ENCODE results near the gene ALDOA.

ALDOA gene

DNA sequence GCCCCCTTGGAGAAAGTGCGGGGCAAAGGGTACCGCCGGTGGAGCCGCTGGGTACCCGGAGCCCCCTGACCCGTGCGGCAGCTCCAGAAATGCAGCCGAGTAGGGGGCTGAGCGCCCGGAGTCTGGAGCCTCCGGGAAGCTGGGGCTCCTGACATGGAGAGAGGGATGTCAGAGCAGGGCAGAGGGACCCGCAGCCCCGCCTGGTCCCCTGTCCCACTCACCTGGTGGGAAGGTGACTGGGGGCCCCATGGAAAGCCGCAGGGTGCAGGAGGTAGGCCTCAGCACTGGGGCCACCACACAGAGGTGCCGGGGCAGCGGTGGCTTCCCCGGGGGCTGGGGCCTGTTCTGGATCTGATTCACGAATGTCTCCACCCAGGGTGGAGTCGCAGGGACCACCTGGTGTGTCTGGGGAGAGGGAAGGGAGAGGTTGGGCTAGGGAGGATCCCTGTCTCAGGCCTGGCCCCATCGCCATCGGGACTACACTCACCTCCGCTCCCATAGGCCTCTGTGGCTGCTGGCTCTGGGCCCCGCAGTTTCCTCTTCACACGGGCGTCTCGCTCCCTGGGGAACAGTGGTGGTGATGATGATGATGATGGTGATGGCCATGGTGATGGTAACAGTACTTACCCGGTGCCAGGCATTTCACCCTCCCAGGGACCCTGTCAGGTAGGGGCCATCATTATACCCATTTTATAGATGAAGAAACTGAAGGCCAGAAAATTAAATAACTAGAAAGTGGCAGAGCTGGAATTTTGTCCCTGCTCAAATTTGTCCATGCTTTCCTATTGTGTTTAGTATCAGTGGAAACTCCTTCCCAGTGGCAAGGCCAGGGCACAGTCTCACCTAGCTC lies 21.0 kb downstream of the ALDOA start:
- TF ChIP-seq, protein P1, sequence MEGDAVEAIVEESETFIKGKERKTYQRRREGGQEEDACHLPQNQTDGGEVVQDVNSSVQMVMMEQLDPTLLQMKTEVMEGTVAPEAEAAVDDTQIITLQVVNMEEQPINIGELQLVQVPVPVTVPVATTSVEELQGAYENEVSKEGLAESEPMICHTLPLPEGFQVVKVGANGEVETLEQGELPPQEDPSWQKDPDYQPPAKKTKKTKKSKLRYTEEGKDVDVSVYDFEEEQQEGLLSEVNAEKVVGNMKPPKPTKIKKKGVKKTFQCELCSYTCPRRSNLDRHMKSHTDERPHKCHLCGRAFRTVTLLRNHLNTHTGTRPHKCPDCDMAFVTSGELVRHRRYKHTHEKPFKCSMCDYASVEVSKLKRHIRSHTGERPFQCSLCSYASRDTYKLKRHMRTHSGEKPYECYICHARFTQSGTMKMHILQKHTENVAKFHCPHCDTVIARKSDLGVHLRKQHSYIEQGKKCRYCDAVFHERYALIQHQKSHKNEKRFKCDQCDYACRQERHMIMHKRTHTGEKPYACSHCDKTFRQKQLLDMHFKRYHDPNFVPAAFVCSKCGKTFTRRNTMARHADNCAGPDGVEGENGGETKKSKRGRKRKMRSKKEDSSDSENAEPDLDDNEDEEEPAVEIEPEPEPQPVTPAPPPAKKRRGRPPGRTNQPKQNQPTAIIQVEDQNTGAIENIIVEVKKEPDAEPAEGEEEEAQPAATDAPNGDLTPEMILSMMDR (IDR thresholded peaks at IDR 0.05; ENCODE audit: low read depth, low read length), result no peak
- no peak overlapping the region for H3K4me3 ChIP-seq (ENCODE audit: low read depth, low read length)

DNA sequence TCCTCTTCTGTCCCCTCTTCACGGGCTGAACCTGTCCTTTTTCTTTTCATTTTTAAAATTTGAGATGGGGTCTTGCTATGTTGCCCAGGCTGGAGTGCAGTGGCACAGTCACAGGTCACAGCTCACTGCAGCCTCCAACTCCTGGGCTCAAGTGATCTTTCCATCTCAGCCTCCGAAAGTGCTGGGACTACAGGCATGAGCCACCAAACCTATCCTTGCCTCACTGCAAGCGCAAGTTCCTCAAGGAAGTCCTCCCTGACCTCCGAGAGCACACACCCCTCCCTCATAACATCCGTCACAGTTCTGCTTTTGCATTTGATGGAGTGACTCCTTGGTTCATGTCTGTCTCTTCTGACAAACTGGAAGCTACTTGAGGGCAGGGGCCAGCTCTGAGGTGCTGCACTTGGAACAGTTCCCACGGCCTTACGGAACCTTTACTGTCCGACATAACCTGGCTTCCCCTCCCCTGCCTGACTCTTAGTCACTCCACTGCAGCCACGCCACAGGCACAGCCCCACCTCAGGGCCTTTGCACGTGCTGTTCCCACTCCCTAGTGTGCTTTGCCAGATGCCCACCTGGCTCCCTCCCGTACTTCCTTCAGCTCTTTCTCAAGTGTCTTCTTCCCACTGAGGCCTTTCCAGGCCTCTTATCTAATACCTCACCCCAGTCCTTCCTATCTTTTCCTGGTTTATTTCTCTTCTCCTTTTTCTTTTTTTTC lies 21.8 kb downstream of the ALDOA start:
- TF ChIP-seq, protein P1 (IDR thresholded peaks at IDR 0.05; ENCODE audit: low read depth, low read length), result no peak
- H3K4me3 ChIP-seq (ENCODE audit: low read depth, low read length), result no peak overlapping the region

DNA sequence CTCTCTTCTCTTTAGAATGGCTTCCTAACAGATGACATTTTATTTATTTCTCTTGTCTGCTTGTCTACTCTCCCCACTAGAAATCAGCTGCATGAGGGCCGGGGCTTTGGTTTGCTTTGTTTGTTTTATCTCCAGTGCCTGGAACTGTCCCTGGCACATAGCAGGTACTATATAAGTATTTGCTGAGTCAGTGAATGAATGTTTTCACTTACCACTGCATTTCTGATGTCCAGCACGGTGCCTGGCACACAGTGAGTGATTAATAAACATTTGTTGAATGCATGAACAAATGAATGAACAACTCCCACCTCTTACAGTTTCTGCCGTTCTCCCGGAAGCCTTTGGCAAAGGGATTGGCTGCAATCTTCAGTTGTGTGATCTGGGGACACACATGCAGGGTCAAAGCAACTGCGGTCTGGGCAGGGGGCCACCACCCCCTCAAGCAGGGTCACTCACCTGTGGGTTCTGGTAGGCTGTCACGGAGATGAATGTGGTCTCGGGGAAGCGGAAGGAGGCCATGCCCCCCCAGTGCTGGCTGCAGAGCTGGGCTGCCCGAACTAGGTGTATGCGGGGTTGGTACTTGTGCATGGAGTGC lies 22.8 kb downstream of the ALDOA start:
- no peak overlapping the region for H3K4me3 ChIP-seq (ENCODE audit: low read depth, low read length)
- TF ChIP-seq, protein P1 (IDR thresholded peaks at IDR 0.05; ENCODE audit: low read depth, low read length), result no peak

DNA sequence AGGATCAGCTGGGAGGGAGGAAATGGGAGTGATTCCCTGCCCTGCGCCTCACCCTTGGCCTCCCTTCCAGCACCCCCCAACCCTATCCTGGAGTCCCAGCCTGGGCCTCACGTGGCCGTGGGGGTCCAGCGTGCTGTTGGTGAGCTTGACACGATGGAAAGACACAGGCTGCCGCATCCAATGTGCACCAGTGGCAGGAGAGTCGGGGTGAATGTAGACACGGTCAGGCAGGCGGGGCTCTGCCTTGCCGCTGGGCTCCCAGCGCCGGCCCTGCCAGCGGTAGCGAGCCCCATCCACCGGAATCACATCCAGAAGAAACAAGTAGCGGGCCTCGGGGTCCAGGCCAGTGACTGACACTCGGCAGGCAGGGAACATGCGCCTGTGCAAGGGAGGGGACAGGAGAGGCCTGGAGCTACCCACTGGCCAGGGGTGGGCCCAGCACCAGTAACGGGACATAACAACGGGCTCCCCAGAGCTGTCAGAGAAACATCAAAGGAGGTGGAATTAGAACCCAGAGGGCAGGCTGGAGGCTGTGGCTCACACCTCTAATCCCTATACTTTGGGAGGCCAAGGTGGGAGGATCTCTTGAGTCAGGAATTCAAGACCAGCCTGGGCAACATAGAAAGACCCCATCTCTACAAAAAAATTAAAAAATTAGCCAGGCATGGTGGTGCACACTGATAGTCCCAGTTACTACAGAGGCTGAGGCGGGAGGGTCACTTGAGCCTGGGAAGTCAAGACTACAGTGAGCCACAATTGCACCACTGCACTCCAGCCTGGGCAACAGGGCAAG lies 23.5 kb downstream of the ALDOA start:
- no peak overlapping the region for H3K4me3 ChIP-seq (ENCODE audit: low read depth, low read length)
- TF ChIP-seq, protein P1 (IDR thresholded peaks at IDR 0.05; ENCODE audit: low read depth, low read length), result no peak

DNA sequence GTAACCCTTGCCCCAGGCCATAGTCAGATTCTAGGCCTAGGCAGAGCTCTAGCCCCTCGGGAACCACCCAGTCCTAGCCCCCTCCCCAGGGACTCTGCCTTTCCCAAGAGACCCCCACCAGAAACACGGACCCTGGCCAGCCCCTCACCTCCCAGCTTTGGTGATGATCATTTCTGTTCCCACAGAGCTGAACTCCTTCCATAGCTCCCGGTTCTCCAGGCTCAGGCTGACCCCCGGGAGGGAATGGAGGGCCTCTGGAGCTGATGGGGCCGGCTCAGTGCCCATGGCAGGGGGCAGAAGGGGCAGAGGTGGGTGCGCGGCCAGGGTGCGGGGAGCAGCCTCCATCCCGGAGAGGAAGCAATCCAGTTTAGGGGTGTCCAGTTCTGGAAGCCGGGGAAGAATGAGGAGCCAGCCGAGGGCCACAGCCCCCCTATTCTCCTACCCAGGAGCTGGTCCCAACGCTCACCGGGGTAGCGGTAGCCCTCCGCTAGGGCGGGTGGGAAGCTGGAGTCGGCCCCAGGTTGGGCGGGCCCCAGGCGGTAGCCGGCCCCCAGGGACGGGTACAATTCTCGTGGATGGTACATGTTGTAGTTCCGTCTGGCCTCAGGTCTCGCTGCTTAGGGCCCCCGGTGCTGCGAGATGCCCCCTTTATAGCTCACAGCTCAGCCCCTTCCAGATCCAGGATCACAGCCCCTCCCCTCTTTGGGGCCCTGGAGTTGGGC lies 25.2 kb downstream of the ALDOA start:
- no peak overlapping the region for H3K4me3 ChIP-seq (ENCODE audit: low read depth, low read length)
- TF ChIP-seq, protein P1 (IDR thresholded peaks at IDR 0.05; ENCODE audit: low read depth, low read length), result no peak

DNA sequence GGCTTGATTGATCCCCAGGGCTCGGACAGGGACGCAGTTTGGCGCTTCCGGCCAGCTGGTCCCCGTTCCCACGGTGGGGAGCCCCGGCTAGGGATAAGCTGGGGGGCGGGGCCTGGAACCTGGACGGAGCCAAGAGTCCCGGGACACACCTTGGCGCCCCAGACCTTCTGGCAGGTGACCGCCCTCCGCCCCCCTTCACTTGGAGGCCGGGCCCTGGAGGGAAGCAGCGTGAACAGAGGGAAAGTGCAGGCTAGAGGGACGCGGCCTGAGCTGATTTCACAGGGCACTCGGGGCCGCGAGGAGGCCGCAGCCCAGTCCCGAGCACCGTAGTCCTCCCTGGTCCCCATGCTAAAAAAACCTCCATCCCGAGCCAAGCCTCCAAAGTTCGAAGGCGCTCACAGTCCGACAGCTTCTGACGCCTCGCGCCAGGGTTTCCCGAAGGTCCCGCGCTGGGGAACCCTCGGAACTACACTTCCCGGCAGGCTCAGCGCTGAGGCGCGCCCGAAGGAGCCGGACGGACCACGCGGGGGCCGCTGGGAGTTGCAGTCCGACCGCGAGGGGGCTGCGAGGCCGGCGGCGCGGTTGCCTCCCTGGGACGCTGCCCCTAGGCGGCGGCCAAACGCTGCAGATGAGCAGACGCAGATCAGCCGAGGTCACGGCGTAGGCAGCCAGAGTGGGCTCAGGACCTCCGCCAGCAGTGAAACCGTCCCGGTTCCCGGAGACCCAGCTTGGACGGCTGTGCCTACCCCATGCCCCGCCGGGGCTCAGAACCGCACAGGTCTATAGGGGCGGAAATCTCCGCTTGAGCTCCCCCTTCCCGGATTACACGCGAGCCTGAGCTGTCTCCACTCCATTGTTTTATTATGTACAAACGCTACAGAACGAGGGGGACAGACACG lies 26.2 kb downstream of the ALDOA start, which contains the start of gene TBX6:
Gene TBX6 (minus strand): TSS at position 451 of the 899 bp plus-strand sequence. CDS start 731 bp downstream, outside the sequence.
- TF ChIP-seq, protein P1 (IDR thresholded peaks at IDR 0.05; ENCODE audit: low read depth, low read length), result peak; percentile 75
- peak within 1 kb of the TSS; percentile 43; the same call in 1 of the 2 replicates for H3K4me3 ChIP-seq (ENCODE audit: low read depth, low read length)
